HEK293 (cell line): ENCODE measurements around the gene GSG1L.

ENCODE experiments used
- CTCF ChIA-PET: fragments of 350-600 bp; formaldehyde crosslinking; extraction: SDS; loops from one replicate; lab custom pipeline; 2021; ENCODE audit warnings: antibody characterized with exemption; lab: Yijun Ruan, JAX
- POLR2A ChIA-PET: fragments of 300-600 bp; formaldehyde crosslinking; extraction: SDS; loops from one replicate; lab custom pipeline; 2020; ENCODE audit warnings: antibody characterized with exemption, inconsistent platforms; lab: Yijun Ruan, JAX
- H3K27ac ChIP-seq: fragments of 200-500 bp; sonication (Bioruptor generic); 2 replicates; pipeline ENCODE4 v1.5.1; 2014; ENCODE audit warnings: low read depth, low read length, control low read depth, inconsistent platforms; ENCODE audit errors: extremely low read depth
- H3K36me3 ChIP-seq, 2 experiments: fragments of 200-500 bp in 1 of 2; sonication (Bioruptor generic) in 1 of 2; 1 replicate in 1 of 2; 2 replicates in 1 of 2; pipeline ENCODE4 v1.5.1; 2014 to 2017; ENCODE audit warnings: inconsistent platforms in 2 of 2, low read length in 2 of 2; ENCODE audit not compliant: control insufficient read depth in 2 of 2, insufficient read depth in 1 of 2
- H3K4me1 ChIP-seq: fragments of 200-500 bp; sonication (Bioruptor generic); 2 replicates; pipeline ENCODE4 v1.5.1; 2014; ENCODE audit warnings: mild to moderate bottlenecking, low read length, inconsistent platforms; ENCODE audit not compliant: control insufficient read depth, insufficient read depth
- H3K4me3 ChIP-seq: 2 replicates; pipeline ENCODE4 v1.5.1; 2011; ENCODE audit warnings: low read depth, mild to moderate bottlenecking, control low read depth, low read length, moderate library complexity
- H3K9me3 ChIP-seq: fragments of 200-500 bp; sonication (Bioruptor generic); 2 replicates; pipeline ENCODE4 v1.5.1; 2014; ENCODE audit warnings: low read depth, low read length, inconsistent platforms; ENCODE audit not compliant: control insufficient read depth, insufficient read depth
- KLF16 ChIP-seq: fragments of 450-650 bp; formaldehyde crosslinking; IDR thresholded peaks from 2 replicates; pipeline ENCODE4 v1.5.1; 2017; ENCODE audit warnings: missing biosample characterization, missing genetic modification characterization
- SCRT1 ChIP-seq: fragments of 450-650 bp; formaldehyde crosslinking; IDR thresholded peaks from 2 replicates; pipeline ENCODE4 v1.5.1; 2016; ENCODE audit warnings: missing biosample characterization, missing genetic modification characterization, borderline replicate concordance
- ZBTB1 ChIP-seq: fragments of 450-650 bp; formaldehyde crosslinking; IDR thresholded peaks from 2 replicates; pipeline ENCODE4 v1.5.1; 2016; ENCODE audit warnings: missing biosample characterization, missing genetic modification characterization
- ZBTB20 ChIP-seq: fragments of 450-650 bp; formaldehyde crosslinking; IDR thresholded peaks from 2 replicates; pipeline ENCODE4 v1.5.1; 2016; ENCODE audit warnings: missing biosample characterization, missing genetic modification characterization
- ZBTB48 ChIP-seq: fragments of 450-650 bp; formaldehyde crosslinking; IDR thresholded peaks from 2 replicates; pipeline ENCODE4 v1.5.1; 2016; ENCODE audit warnings: missing biosample characterization, missing genetic modification characterization
- ZNF175 ChIP-seq: fragments of 450-650 bp; formaldehyde crosslinking; IDR thresholded peaks from 2 replicates; pipeline ENCODE4 v1.5.1; 2016; ENCODE audit warnings: missing biosample characterization, missing genetic modification characterization
- ZNF214 ChIP-seq: fragments of 450-650 bp; formaldehyde crosslinking; IDR thresholded peaks from 2 replicates; pipeline ENCODE4 v1.5.1; 2017; ENCODE audit warnings: missing biosample characterization, mild to moderate bottlenecking, missing genetic modification characterization, borderline replicate concordance
- ZNF266 ChIP-seq: fragments of 450-650 bp; formaldehyde crosslinking; IDR thresholded peaks from 2 replicates; pipeline ENCODE4 v1.5.1; 2016; ENCODE audit warnings: missing biosample characterization, missing genetic modification characterization, low read depth
- ZNF274 ChIP-seq, 2 experiments: fragments of 200-500 bp in 1 of 2; fragments of 450-650 bp in 1 of 2; sonication (Bioruptor generic) in 1 of 2; formaldehyde crosslinking in 1 of 2; IDR thresholded peaks; 2 replicates each; pipeline versions ENCODE4 v1.5.1 to v1.6.1; 2014 to 2016; ENCODE audit warnings: borderline replicate concordance in 1 of 2, inconsistent platforms in 1 of 2, low read length in 1 of 2, missing biosample characterization in 1 of 2, missing genetic modification characterization in 1 of 2
- ZNF302 ChIP-seq: fragments of 450-650 bp; formaldehyde crosslinking; IDR thresholded peaks from 2 replicates; pipeline ENCODE4 v1.5.1; 2016; ENCODE audit warnings: missing biosample characterization, missing genetic modification characterization, low read depth
- ZNF335 ChIP-seq: fragments of 450-650 bp; formaldehyde crosslinking; conservative IDR thresholded peaks from 2 replicates; pipeline ENCODE4 v1.5.1; 2016; ENCODE audit warnings: missing biosample characterization, missing genetic modification characterization
- ZNF350 ChIP-seq: fragments of 450-650 bp; formaldehyde crosslinking; IDR thresholded peaks from 2 replicates; pipeline ENCODE4 v1.5.0; 2017; ENCODE audit warnings: missing biosample characterization, mild to moderate bottlenecking, missing genetic modification characterization
- ZNF366 ChIP-seq: fragments of 450-650 bp; formaldehyde crosslinking; conservative IDR thresholded peaks from 2 replicates; pipeline ENCODE4 v1.5.1; 2016; ENCODE audit warnings: missing biosample characterization, missing genetic modification characterization
- ZNF394 ChIP-seq: fragments of 450-650 bp; formaldehyde crosslinking; IDR thresholded peaks from 2 replicates; pipeline ENCODE4 v1.5.1; 2016; ENCODE audit warnings: missing biosample characterization, missing genetic modification characterization, mild to moderate bottlenecking, moderate library complexity, borderline replicate concordance
- ZNF433 ChIP-seq: fragments of 450-650 bp; formaldehyde crosslinking; IDR thresholded peaks from 2 replicates; pipeline ENCODE4 v1.5.1; 2016; ENCODE audit warnings: missing biosample characterization, missing genetic modification characterization, low read depth
- ZNF558 ChIP-seq: fragments of 450-650 bp; formaldehyde crosslinking; IDR thresholded peaks from 2 replicates; pipeline ENCODE4 v1.5.1; 2016; ENCODE audit warnings: missing biosample characterization, missing genetic modification characterization
- ZNF626 ChIP-seq: fragments of 450-650 bp; sonication (Bioruptor Pico); formaldehyde crosslinking; IDR thresholded peaks from 2 replicates; pipeline ENCODE4 v1.5.1; 2018; ENCODE audit warnings: missing biosample characterization, missing genetic modification characterization, inconsistent platforms
- ZNF658 ChIP-seq: fragments of 450-650 bp; formaldehyde crosslinking; IDR thresholded peaks from 2 replicates; pipeline ENCODE4; 2016; ENCODE audit warnings: missing biosample characterization, missing genetic modification characterization
- ZNF707 ChIP-seq: fragments of 450-650 bp; formaldehyde crosslinking; IDR thresholded peaks from 2 replicates; pipeline ENCODE4 v1.5.1; 2016; ENCODE audit warnings: missing biosample characterization, missing genetic modification characterization
- TF ChIP-seq, protein P1 (sequence below): fragments of 450-650 bp; formaldehyde crosslinking; IDR thresholded peaks from 2 replicates; pipeline ENCODE4 v1.5.1; 2016; ENCODE audit warnings: missing biosample characterization, missing genetic modification characterization
- TF ChIP-seq, protein P2 (sequence below): fragments of 450-650 bp; formaldehyde crosslinking; IDR thresholded peaks from 2 replicates; pipeline ENCODE4 v1.5.1; 2016; ENCODE audit warnings: missing biosample characterization, missing genetic modification characterization
- TF ChIP-seq, protein P3 (sequence below): fragments of 450-650 bp; formaldehyde crosslinking; IDR thresholded peaks from 2 replicates; pipeline ENCODE4 v1.5.1; 2016; ENCODE audit warnings: missing biosample characterization, missing genetic modification characterization

The GSG1L gene

DNA sequence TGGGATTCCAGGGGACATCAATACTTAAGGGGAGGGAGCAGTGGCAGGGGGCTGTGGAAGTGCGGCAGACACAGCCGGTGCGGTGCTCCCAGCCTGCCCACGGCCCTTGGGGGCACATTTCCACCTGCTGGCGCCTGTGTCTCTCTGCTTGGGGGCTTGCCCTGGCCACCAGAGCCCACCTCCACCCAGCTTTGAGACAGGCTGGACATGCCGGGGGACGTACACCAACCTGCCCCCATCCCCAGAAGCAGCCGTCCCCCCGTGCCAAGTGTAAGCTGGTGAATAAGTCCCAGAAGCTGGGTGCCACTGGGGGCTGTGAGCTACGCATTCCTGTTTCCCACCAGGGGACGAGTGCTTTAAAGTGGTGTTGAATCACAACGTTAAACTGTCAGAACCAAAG is 172.6 kb downstream of the GSG1L start (continued):
- no peak for TF ChIP-seq ZNF266
- TF ChIP-seq ZNF175 (tag by site-specific recombination): no peak
- no peak for TF ChIP-seq ZNF433 (tag by site-specific recombination)
- TF ChIP-seq, protein P1, sequence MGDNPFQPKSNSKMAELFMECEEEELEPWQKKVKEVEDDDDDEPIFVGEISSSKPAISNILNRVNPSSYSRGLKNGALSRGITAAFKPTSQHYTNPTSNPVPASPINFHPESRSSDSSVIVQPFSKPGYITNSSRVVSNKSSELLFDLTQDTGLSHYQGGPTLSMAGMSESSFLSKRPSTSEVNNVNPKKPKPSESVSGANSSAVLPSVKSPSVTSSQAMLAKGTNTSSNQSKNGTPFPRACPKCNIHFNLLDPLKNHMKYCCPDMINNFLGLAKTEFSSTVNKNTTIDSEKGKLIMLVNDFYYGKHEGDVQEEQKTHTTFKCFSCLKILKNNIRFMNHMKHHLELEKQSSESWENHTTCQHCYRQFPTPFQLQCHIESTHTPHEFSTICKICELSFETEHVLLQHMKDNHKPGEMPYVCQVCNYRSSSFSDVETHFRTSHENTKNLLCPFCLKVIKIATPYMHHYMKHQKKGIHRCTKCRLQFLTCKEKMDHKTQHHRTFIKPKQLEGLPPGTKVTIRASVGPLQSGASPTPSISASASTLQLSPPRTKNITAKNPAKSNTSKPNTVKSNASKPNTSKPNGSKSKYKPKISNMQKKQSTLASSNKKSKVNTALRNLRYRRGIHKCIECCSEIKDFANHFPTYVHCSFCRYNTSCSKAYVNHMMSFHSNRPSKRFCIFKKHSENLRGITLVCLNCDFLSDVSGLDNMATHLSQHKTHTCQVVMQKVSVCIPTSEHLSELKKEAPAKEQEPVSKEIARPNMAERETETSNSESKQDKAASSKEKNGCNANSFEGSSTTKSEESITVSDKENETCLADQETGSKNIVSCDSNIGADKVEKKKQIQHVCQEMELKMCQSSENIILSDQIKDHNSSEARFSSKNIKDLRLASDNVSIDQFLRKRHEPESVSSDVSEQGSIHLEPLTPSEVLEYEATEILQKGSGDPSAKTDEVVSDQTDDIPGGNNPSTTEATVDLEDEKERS (tag by site-specific recombination): no peak
- no peak for TF ChIP-seq ZBTB1 (tag by site-specific recombination)
- TF ChIP-seq, protein P2, sequence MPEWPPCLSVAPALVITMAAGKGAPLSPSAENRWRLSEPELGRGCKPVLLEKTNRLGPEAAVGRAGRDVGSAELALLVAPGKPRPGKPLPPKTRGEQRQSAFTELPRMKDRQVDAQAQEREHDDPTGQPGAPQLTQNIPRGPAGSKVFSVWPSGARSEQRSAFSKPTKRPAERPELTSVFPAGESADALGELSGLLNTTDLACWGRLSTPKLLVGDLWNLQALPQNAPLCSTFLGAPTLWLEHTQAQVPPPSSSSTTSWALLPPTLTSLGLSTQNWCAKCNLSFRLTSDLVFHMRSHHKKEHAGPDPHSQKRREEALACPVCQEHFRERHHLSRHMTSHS: no peak
- no peak for TF ChIP-seq ZNF658 (tag by site-specific recombination)
- no peak for TF ChIP-seq ZBTB48 (tag by site-specific recombination)
- no peak for TF ChIP-seq SCRT1 (tag by site-specific recombination)
- TF ChIP-seq ZNF366 (tag by site-specific recombination): no peak

DNA sequence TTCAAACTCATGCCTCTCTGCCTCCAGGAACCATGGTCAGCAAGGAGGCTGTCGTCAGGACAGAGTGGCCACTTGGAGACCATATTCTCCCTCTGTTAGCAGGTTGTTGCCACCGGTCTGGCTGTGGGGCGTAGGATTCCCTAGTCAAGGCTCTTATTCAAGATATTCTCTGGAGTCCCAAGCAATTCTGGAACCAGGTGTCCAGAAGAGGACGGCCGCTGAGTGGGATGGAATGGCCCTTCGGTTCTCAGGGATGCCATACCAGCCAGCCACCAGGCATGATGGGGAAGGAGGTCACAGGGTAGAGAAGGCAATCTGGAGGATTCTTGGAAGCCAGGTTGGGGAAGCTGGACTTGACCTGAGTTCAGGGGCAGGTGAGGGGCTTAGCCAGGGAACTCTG is 173.5 kb downstream of the GSG1L start:
- H3K4me3 ChIP-seq: no peak overlapping the region
- TF ChIP-seq ZNF626 (tag by site-specific recombination): no peak
- no peak for TF ChIP-seq ZBTB20 (tag by site-specific recombination)
- TF ChIP-seq ZNF558: no peak
- no peak for TF ChIP-seq ZNF707 (tag by site-specific recombination)
- TF ChIP-seq KLF16 (tag by site-specific recombination): no peak
- TF ChIP-seq, protein P3, sequence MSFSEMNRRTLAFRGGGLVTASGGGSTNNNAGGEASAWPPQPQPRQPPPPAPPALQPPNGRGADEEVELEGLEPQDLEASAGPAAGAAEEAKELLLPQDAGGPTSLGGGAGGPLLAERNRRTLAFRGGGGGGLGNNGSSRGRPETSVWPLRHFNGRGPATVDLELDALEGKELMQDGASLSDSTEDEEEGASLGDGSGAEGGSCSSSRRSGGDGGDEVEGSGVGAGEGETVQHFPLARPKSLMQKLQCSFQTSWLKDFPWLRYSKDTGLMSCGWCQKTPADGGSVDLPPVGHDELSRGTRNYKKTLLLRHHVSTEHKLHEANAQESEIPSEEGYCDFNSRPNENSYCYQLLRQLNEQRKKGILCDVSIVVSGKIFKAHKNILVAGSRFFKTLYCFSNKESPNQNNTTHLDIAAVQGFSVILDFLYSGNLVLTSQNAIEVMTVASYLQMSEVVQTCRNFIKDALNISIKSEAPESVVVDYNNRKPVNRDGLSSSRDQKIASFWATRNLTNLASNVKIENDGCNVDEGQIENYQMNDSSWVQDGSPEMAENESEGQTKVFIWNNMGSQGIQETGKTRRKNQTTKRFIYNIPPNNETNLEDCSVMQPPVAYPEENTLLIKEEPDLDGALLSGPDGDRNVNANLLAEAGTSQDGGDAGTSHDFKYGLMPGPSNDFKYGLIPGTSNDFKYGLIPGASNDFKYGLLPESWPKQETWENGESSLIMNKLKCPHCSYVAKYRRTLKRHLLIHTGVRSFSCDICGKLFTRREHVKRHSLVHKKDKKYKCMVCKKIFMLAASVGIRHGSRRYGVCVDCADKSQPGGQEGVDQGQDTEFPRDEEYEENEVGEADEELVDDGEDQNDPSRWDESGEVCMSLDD: no peak
- no peak for TF ChIP-seq ZNF302 (tag by site-specific recombination)
- TF ChIP-seq ZNF274 (IDR thresholded peaks at IDR 0.05; ENCODE audit: low read length): no peak
- TF ChIP-seq ZNF274 (tag by site-specific recombination; IDR thresholded peaks at IDR 0.05; ENCODE audit: borderline replicate concordance): no peak
- TF ChIP-seq ZNF214 (tag by site-specific recombination): no peak
- TF ChIP-seq ZNF335 (tag by site-specific recombination): no peak
- TF ChIP-seq ZNF350: no peak
- no peak for TF ChIP-seq ZNF394 (tag by site-specific recombination)
- CTCF ChIA-PET: interaction anchor here (0.7 kb wide), 1 partner anchor 250 kb away, joined by 3 read pairs; no protein-coding TSS in a partner anchor

More for the DNA sequence above, 173.5 kb downstream of the GSG1L start:
- Histone ChIP-seq H3K9me3 (no peaks in the 10 kb centered on the region), H3K27ac (no peak overlapping the region), H3K4me1 (no peaks in the 10 kb centered on the region), H3K36me3 (no peaks in the 10 kb centered on the region)
- POLR2A ChIA-PET: no interaction called here
